Adrenal gland (tissue), 12 donors: ENCODE measurements around the gene CALML4. TPM values are rescaled to one million over a fixed set of nuclear protein-coding genes. Genes with fewer than 3 reads are reported as not detected.

Experiments used
- DNase-seq, 7 donors: peaks; one replicate each; pipeline ENCODE4 v3.0.0-alpha.2; 2019 to 2020
- H3K27ac ChIP-seq, 5 donors: fragments of 200-600 bp; sonication (generic) in 4 of 5; 1 replicate in 3 of 5; 2 replicates in 2 of 5; pipeline versions ENCODE4 v1.5.1 to v1.8.0; 2016 to 2020; ENCODE audit warnings: mild to moderate bottlenecking in 1 of 5
- H3K27me3 ChIP-seq: fragments of 200-600 bp; 2 replicates; pipeline ENCODE4 v1.8.0; 2021
- H3K36me3 ChIP-seq, 2 donors: fragments of 200-600 bp; replicated peaks in 1 of 2; 1 replicate in 1 of 2; 2 replicates in 1 of 2; pipeline versions ENCODE4 v1.5.1 to v1.8.0; 2018 to 2022
- H3K4me1 ChIP-seq, 2 donors: fragments of 200-600 bp; replicated peaks in 1 of 2; 1 replicate in 1 of 2; 2 replicates in 1 of 2; pipeline versions ENCODE4 v1.5.1 to v1.8.0; 2018 to 2021
- H3K4me3 ChIP-seq, 4 donors: fragments of 200-600 bp; sonication (generic) in 3 of 4; one replicate each; pipeline ENCODE4 v1.5.1; 2016 to 2018
- H3K9me3 ChIP-seq, 3 donors: fragments of 200-600 bp; sonication (generic) in 1 of 3; replicated peaks in 1 of 3; 1 replicate in 2 of 3; 2 replicates in 1 of 3; pipeline versions ENCODE4 v1.5.1 to v1.8.0; 2016 to 2021
- POLR2A ChIP-seq, 2 donors: fragments of 450-650 bp; IDR thresholded peaks; one replicate each; pipeline ENCODE4 v1.6.1; 2017; ENCODE audit warnings: antibody characterized with exemption in 2 of 2, mild to moderate bottlenecking in 2 of 2, moderate library complexity in 1 of 2
- WGBS, 4 donors: extraction: QIAGEN DNeasy Blood & Tissue Kit in 2 of 4; methylation state at CpG; one replicate each; pipeline versions ENCODE4 v1.1.5 to v1.1.7; 2013 to 2017; 5-methylcytosine and 5-hydroxymethylcytosine counted together
- intact Hi-C, 2 donors: fragments of 100-400 bp; cut with DNase I; formaldehyde crosslinking; loops; one replicate each; pipeline versions ENCODE4 v1.14.1 to v1.15.0; 2022 to 2023
- polyA plus RNA-seq, 3 donors: library from polyadenylated mRNA; stranded (reverse); fragments of 200-250 nt in 2 of 3; fragments of 350-450 nt in 1 of 3; fragmentation: Illumina TruSeq in 1 of 3; extraction: RNeasy Lipid Tissue Mini Kit (QIAGEN cat#74804) in 1 of 3; gene quantifications; one replicate each; pipeline ENCODE4 v1.2.3, GENCODE V29; 2013 to 2014
- total RNA-seq, 9 donors: library from RNA; depleted of rRNA in 4 of 9; stranded (reverse); fragments of >200 nt in 4 of 9; fragments of 120-200 nt in 1 of 9; fragmentation: NEBNext Ultra II Directional in 1 of 9; extraction: Animal tissue kit (Norgen Biotek cat#: 25700) in 1 of 9; gene quantifications; one replicate each; pipeline versions ENCODE4 v1.1.0 to v1.2.4, GENCODE V29; 2013 to 2023
- TF ChIP-seq, protein P1 (sequence below), 6 experiments: fragments of 450-650 bp in 4 of 6; fragments of 200-600 bp in 2 of 6; sonication (generic) in 1 of 6; IDR thresholded peaks; 1 replicate in 5 of 6; 2 replicates in 1 of 6; pipeline versions ENCODE4 v1.5.1 to v1.8.0; 2016 to 2021; ENCODE audit warnings: antibody characterized with exemption in 6 of 6, mild to moderate bottlenecking in 2 of 6, moderate library complexity in 1 of 6
- donor health status: healthy with polysubstance abuse.
- donor health status: Bipolar disorder and iron deficiency.
- donor health status: DM: yes; HTN: yes; CAD: no.
- donor health status: DM: no; HTN: no; CAD: no.
- donor health status: DM: no; HTN: no; CAD: no.
- donor health status: DM: yes; HTN: yes; CAD: no.

CALML4 gene
- total and polyA plus RNA-seq, 12 donors, result 3.3 to 25.1 (median 7.2) TPM

DNA sequence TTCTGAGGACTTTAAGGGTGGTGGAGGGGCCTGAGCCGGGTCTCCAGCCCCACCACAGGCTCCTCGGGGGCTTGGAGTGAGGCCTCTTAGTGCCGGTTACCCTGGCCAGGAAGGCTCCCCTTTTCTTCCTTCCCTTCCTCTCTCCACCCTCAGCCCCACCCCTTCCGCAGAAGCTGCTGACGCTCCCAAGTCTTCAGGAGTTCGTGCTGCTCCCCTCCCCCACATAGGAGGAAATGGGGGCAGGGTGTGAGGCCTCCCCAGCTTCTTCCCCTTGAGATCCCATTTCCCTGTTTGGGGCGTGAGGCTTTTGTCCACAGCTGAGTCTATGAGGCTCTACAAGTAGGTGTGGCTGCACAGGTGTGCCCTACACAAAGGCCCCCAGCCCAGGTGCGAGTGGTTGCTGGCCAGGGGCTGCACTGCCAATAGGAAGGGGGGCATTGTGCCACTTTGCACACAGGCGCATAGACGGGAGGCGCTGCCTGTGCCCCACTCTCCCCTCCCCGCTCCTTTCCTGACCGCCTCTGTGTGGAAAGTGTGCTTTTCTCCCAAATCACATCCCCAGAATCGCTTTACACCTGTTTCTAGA lies 915 bp upstream of the CALML4 start:
- intact Hi-C loops, result loop anchor here (5.0 kb wide), 1 partner anchor 344 kb away; no protein-coding TSS in a partner anchor
- H3K4me3 ChIP-seq, result peak overlapping the region in 1 of 4 donors; percentile 1
- DNase-seq, result peak; percentile 50 to 74 (median 59)

DNA sequence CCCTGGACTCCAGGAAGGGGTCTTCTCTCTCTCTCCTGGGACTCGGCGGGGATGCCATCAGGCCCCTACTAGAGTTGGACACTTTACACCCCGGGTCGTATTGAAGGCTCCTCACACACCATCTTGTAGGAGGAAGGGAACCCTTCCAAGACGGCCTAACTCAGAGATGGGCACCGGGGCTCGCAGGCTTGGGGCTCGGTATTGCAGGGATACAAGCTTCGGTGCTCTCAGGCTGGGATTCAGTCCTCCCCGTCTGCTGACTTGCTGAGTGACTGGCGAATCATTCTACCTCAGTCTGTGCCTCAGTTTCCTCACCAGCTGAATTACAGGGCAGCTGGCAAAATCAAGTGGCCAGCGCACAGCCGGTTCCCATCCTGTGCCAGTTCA lies 419 bp upstream of the CALML4 start:
- 60 to 82% (median 78%) methylated on average over 2 to 13 of the region's 13 CpGs for WGBS, 4 donors
- H3K36me3 ChIP-seq, result no peaks in the 10 kb centered on the region
- peaks cover 15 to 28% of the 10 kb centered on the region in 2 donors for H3K4me1 ChIP-seq
- no peak for TF ChIP-seq POLR2A (IDR thresholded peaks at IDR 0.05)
- TF ChIP-seq, protein P1, sequence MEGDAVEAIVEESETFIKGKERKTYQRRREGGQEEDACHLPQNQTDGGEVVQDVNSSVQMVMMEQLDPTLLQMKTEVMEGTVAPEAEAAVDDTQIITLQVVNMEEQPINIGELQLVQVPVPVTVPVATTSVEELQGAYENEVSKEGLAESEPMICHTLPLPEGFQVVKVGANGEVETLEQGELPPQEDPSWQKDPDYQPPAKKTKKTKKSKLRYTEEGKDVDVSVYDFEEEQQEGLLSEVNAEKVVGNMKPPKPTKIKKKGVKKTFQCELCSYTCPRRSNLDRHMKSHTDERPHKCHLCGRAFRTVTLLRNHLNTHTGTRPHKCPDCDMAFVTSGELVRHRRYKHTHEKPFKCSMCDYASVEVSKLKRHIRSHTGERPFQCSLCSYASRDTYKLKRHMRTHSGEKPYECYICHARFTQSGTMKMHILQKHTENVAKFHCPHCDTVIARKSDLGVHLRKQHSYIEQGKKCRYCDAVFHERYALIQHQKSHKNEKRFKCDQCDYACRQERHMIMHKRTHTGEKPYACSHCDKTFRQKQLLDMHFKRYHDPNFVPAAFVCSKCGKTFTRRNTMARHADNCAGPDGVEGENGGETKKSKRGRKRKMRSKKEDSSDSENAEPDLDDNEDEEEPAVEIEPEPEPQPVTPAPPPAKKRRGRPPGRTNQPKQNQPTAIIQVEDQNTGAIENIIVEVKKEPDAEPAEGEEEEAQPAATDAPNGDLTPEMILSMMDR (IDR thresholded peaks at IDR 0.05), result no peak
- peak overlapping the region in 1 of 4 donors; percentile 1 for H3K4me3 ChIP-seq
- H3K27ac ChIP-seq, result peak overlapping the region in 2 of 5 donors; percentile 32 to 79
- intact Hi-C loops, result loop anchor here (5.0 kb wide), 1 partner anchor 343 kb away; no protein-coding TSS in a partner anchor
- DNase-seq, result peak in 1 of 7 donors; percentile 18
- H3K27me3 ChIP-seq, result no peaks in the 10 kb centered on the region
- no peaks in the 10 kb centered on the region for H3K9me3 ChIP-seq

More for the DNA sequence above, 915 bp upstream of the CALML4 start:
- peak overlapping the region in 2 of 5 donors; percentile 32 to 79 for H3K27ac ChIP-seq
- no peaks in the 10 kb centered on the region for H3K36me3 ChIP-seq
- H3K9me3 ChIP-seq, result no peaks in the 10 kb centered on the region
- peaks cover 12 to 23% of the 10 kb centered on the region in 2 donors for H3K4me1 ChIP-seq
- WGBS, 4 donors, result 66 to 80% (median 74%) methylated on average over 10 to 14 of the region's 14 CpGs
- no peak for TF ChIP-seq POLR2A (IDR thresholded peaks at IDR 0.05)
- TF ChIP-seq, protein P1 (IDR thresholded peaks at IDR 0.05), result no peak
- H3K27me3 ChIP-seq, result no peaks in the 10 kb centered on the region

DNA sequence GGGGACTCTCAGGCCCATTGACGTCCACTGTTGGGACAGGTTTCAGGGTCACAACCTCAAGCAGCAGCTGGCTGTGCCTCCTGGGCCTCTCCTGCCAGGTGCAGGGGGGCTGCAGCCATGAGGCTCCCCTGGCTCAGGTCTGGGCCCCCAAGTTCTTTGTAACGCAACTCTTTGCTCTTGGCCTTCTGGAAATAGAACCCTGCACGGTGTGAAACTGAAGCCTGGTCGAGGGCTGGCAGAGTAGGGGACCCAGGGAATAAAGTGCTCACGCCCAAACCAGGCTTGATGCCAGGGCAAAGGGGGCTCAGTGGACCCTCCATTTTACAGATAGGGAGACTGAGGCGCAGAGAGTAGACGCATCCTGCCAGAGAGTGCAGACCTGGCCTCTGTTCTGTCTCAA lies 771 bp downstream of the CALML4 start:
- intact Hi-C loops, result no loop called here
- H3K27ac ChIP-seq, result peak overlapping the region in 1 of 5 donors; percentile 79
- H3K4me1 ChIP-seq, result peaks cover 25 to 40% of the 10 kb centered on the region in 2 donors

DNA sequence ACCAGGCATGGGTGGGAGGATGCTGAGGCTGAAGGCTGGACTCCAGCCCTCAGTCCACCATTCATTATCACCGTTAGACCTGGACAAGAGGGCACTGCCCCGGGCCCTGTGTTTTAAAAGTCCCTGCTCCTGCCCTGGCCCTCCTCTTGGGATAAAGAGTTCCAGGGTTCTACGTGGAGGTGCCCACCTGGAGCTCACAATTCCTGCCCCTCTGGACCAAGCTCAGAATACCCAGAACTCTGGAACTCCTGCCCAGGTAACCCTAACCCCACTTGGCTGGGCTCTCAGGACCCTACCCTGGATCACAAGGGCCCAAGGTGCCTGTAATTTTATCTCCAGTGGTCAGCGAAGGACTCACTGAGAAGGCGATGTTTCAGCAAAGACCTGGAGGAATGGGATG lies 1.2 kb downstream of the CALML4 start:
- no peak overlapping the region for H3K4me3 ChIP-seq
- TF ChIP-seq POLR2A (IDR thresholded peaks at IDR 0.05), result no peak
- TF ChIP-seq, protein P1 (IDR thresholded peaks at IDR 0.05), result no peak
- WGBS, 4 donors, result 82 to 96% (median 94%) methylated on average over 3 to 5 of the region's 5 CpGs
- H3K27ac ChIP-seq, result no peak overlapping the region
- no peaks in the 10 kb centered on the region for H3K36me3 ChIP-seq
- intact Hi-C loops, result no loop called here
- peak in 2 of 7 donors; percentile 11 to 31 for DNase-seq
- H3K4me1 ChIP-seq, result peaks cover 25 to 42% of the 10 kb centered on the region in 2 donors
- H3K27me3 ChIP-seq, result no peaks in the 10 kb centered on the region
- H3K9me3 ChIP-seq, result no peaks in the 10 kb centered on the region

More for the DNA sequence above, 771 bp downstream of the CALML4 start:
- no peak for TF ChIP-seq POLR2A (IDR thresholded peaks at IDR 0.05)
- TF ChIP-seq, protein P1 (IDR thresholded peaks at IDR 0.05), result no peak
- DNase-seq, result peak in 2 of 7 donors; percentile 10 to 47
- no peaks in the 10 kb centered on the region for H3K36me3 ChIP-seq
- 91 to 100% (median 96%) methylated on average over 3 to 7 of the region's 7 CpGs for WGBS, 4 donors
- H3K9me3 ChIP-seq, result no peaks in the 10 kb centered on the region
- no peak overlapping the region for H3K4me3 ChIP-seq
- H3K27me3 ChIP-seq, result no peaks in the 10 kb centered on the region
